GM10248 (cell line): ENCODE measurements around the gene UXT.
A peak's percentile ranks its signal among the peaks of the same experiment; 100 is the strongest.

Experiments
- CTCF ChIA-PET: fragments of 300-600 bp; sonication (Branson Sonifier 250); formaldehyde crosslinking; extraction: SDS; loops from one replicate; lab custom pipeline; 2021; ENCODE audit warnings: antibody characterized with exemption; lab: Yijun Ruan, JAX
- POLR2A ChIA-PET: fragments of 350-650 bp; sonication (Branson Sonifier 250); formaldehyde crosslinking; extraction: SDS; loops from one replicate; lab custom pipeline; 2020; ENCODE audit warnings: antibody characterized with exemption; lab: Yijun Ruan, JAX
- DNase-seq: peaks from one replicate; pipeline ENCODE4 v3.0.0; 2012; ENCODE audit errors: extremely low spot score
- CTCF ChIP-seq: IDR thresholded peaks from 2 replicates; pipeline ENCODE4 v1.5.1; 2012; ENCODE audit warnings: mild to moderate bottlenecking, low read depth; ENCODE audit errors: extremely low read depth, missing control alignments, control extremely low read depth

The UXT gene

GRCh38 chrX:47619486-47620302 lies 39.3 kb downstream of the UXT start, which contains the start of gene SYN1:
TSS of gene SYN1 (minus strand) at chrX:47619857. CDS start at chrX:47619728, 129 bp downstream.
- POLR2A ChIA-PET = no interaction called here
- CTCF ChIA-PET = interaction anchor here (1.4 kb wide), 1 partner anchor 29 kb away, joined by 3 read pairs; no protein-coding TSS in a partner anchor
- peak; percentile 32 for TF ChIP-seq CTCF
- peak; percentile 90 for DNase-seq

GRCh38 chrX:47618923-47619485 lies 40.0 kb downstream of the UXT start:
- TF ChIP-seq CTCF = no peak
- ChIA-PET CTCF (interaction anchor here (1.4 kb wide), 1 partner anchor 28 kb away, joined by 3 read pairs; no protein-coding TSS in a partner anchor), POLR2A (no interaction called here)
- no peak for DNase-seq

- ChIA-PET POLR2A (no interaction called here), CTCF (interaction anchor here (1.6 kb wide), 1 partner anchor 9 kb away, joined by 6 read pairs; no protein-coding TSS in a partner anchor)
- no peak for TF ChIP-seq CTCF
- DNase-seq = no peak
These were observed 44.4 kb downstream of the UXT start for GRCh38 chrX:47614618-47615017.

- DNase-seq = no peak
- ChIA-PET CTCF (interaction anchor here (1.0 to 1.6 kb wide), 3 partner anchors 10 to 42 kb away, joined by 3 to 6 read pairs (median 3); no protein-coding TSS in a partner anchor), POLR2A (no interaction called here)
- no peak for TF ChIP-seq CTCF
These were observed 45.9 kb downstream of the UXT start for GRCh38 chrX:47613082-47613481.

GRCh38 chrX:47612418-47612817 lies 46.6 kb downstream of the UXT start:
- TF ChIP-seq CTCF = no peak
- ChIA-PET CTCF (no interaction called here), POLR2A (no interaction called here)
- no peak for DNase-seq

GRCh38 chrX:47611926-47612325 lies 47.1 kb downstream of the UXT start:
- no peak for DNase-seq
- TF ChIP-seq CTCF = no peak
- ChIA-PET POLR2A (no interaction called here), CTCF (no interaction called here)
